MM.1S (cell line): ENCODE measurements around the gene GSE1.

Source experiments
- DNase-seq: peaks from one replicate; pipeline ENCODE4 v3.0.0-alpha.2; 2015
- H2AFZ ChIP-seq: fragments of 300-600 bp; sonication (generic); 2 replicates; pipeline ENCODE4 v1.6.0; 2016; ENCODE audit warnings: antibody characterized with exemption, low read length
- H3F3A ChIP-seq: fragments of 300-600 bp; sonication (generic); 2 replicates; pipeline ENCODE4 v1.6.1; 2016; ENCODE audit warnings: mild to moderate bottlenecking, antibody characterized with exemption, low read length, moderate library complexity, mixed read lengths; ENCODE audit not compliant: insufficient read depth
- H3K27ac ChIP-seq: fragments of 300-600 bp; sonication (generic); 2 replicates; pipeline ENCODE4 v1.5.1; 2016; ENCODE audit warnings: mild to moderate bottlenecking, low read length
- H3K27me3 ChIP-seq: fragments of 300-600 bp; sonication (generic); replicated peaks from 2 replicates; pipeline ENCODE4 v1.6.0; 2016; ENCODE audit warnings: low read length; ENCODE audit not compliant: insufficient read depth
- H3K36me3 ChIP-seq: fragments of 300-600 bp; sonication (generic); replicated peaks from 2 replicates; pipeline ENCODE4 v1.6.1; 2016; ENCODE audit warnings: mild to moderate bottlenecking, low read length, mixed read lengths; ENCODE audit not compliant: insufficient read depth
- H3K4me1 ChIP-seq: fragments of 300-600 bp; sonication (generic); 2 replicates; pipeline ENCODE4 v1.6.1; 2016; ENCODE audit warnings: low read length, mixed read lengths
- H3K4me2 ChIP-seq: fragments of 300-600 bp; sonication (generic); 2 replicates; pipeline ENCODE4 v1.6.0; 2016; ENCODE audit warnings: low read depth, low read length
- H3K4me3 ChIP-seq: fragments of 300-600 bp; sonication (generic); 2 replicates; pipeline ENCODE4 v1.5.1; 2016; ENCODE audit warnings: low read length, mixed read lengths
- H3K79me2 ChIP-seq: fragments of 300-600 bp; sonication (generic); 2 replicates; pipeline ENCODE4 v1.6.1; 2016; ENCODE audit warnings: mixed run types, low read length, mixed read lengths
- H3K9ac ChIP-seq: fragments of 300-600 bp; sonication (generic); 2 replicates; pipeline ENCODE4 v1.6.1; 2016; ENCODE audit warnings: low read length, mixed read lengths
- H3K9me2 ChIP-seq: fragments of 300-600 bp; sonication (generic); replicated peaks from 2 replicates; pipeline ENCODE4 v1.6.1; 2016; ENCODE audit warnings: mild to moderate bottlenecking, low read length, mixed read lengths; ENCODE audit not compliant: insufficient read depth
- H3K9me3 ChIP-seq: fragments of 300-600 bp; sonication (generic); replicated peaks from 2 replicates; pipeline ENCODE4 v1.6.1; 2016; ENCODE audit warnings: mild to moderate bottlenecking, low read length, mixed read lengths; ENCODE audit not compliant: insufficient read depth
- H4K20me1 ChIP-seq: fragments of 300-600 bp; sonication (generic); 2 replicates; pipeline ENCODE4 v1.6.1; 2016; ENCODE audit warnings: mild to moderate bottlenecking, low read length, moderate library complexity, mixed read lengths; ENCODE audit not compliant: insufficient read depth
- EZH2 ChIP-seq: fragments of 300-600 bp; sonication (generic); optimal IDR thresholded peaks from 2 replicates; pipeline ENCODE3; 2017; ENCODE audit warnings: low read depth, mild to moderate bottlenecking, antibody characterized with exemption, low read length, mixed read lengths
- EZH2phosphoT487 ChIP-seq: fragments of 300-600 bp; sonication (generic); IDR thresholded peaks from 2 replicates; pipeline ENCODE4 v1.6.1; 2018; ENCODE audit warnings: antibody characterized with exemption, low read length
- TF ChIP-seq, protein P1 (sequence below): fragments of 300-600 bp; sonication (generic); IDR thresholded peaks from 2 replicates; pipeline ENCODE4 v1.5.1; 2016; ENCODE audit warnings: antibody characterized with exemption, low read length, mixed read lengths

GSE1 gene

DNA sequence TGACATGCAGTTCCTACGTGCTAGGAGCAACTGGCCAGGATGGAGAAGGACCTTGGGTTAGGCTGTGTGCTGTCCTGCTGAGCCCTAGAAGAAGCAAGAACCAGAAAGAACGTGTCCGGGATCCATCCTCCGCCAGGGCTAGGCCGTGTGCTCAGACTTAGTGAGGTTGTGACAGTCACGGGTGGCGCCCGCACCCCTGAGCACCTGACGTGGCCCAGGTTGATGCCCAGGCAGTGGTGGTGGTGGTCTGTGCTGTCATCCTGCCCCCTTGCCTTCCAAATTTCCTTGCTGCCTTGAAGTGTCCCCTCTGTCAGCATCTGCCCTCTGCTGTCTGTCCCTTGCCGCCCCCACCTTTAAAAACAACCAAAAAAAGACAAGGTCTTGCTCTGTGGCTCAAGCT lies 4.2 kb upstream of the GSE1 start:
- H3K27ac ChIP-seq: no peak overlapping the region
- no peak for DNase-seq
- no peaks in the 10 kb centered on the region for H3K27me3 ChIP-seq
- H4K20me1 ChIP-seq: no peaks in the 10 kb centered on the region
- 0 out of 2 replicates have a peak, but pooled peaks cover 4% of the 10 kb centered on the region for H3F3A ChIP-seq
- H3K9ac ChIP-seq: no peak overlapping the region
- H2AFZ ChIP-seq: no peak overlapping the region
- H3K9me2 ChIP-seq: no peaks in the 10 kb centered on the region
- H3K36me3 ChIP-seq: no peaks in the 10 kb centered on the region
- no peak overlapping the region for H3K4me3 ChIP-seq
- no peak overlapping the region for H3K4me2 ChIP-seq
- TF ChIP-seq EZH2phosphoT487: no peak
- TF ChIP-seq, protein P1, sequence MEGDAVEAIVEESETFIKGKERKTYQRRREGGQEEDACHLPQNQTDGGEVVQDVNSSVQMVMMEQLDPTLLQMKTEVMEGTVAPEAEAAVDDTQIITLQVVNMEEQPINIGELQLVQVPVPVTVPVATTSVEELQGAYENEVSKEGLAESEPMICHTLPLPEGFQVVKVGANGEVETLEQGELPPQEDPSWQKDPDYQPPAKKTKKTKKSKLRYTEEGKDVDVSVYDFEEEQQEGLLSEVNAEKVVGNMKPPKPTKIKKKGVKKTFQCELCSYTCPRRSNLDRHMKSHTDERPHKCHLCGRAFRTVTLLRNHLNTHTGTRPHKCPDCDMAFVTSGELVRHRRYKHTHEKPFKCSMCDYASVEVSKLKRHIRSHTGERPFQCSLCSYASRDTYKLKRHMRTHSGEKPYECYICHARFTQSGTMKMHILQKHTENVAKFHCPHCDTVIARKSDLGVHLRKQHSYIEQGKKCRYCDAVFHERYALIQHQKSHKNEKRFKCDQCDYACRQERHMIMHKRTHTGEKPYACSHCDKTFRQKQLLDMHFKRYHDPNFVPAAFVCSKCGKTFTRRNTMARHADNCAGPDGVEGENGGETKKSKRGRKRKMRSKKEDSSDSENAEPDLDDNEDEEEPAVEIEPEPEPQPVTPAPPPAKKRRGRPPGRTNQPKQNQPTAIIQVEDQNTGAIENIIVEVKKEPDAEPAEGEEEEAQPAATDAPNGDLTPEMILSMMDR: no peak
- TF ChIP-seq EZH2: no peak
- H3K4me1 ChIP-seq: no peaks in the 10 kb centered on the region
- H3K79me2 ChIP-seq: peaks cover 13% of the 10 kb centered on the region; the same call in 1 of the 2 replicates
- no peaks in the 10 kb centered on the region for H3K9me3 ChIP-seq

- Histone ChIP-seq H3K36me3 (no peaks in the 10 kb centered on the region), H3K4me1 (no peaks in the 10 kb centered on the region)
Observed at GRCh38 chr16:85609539-85609938, 3.6 kb upstream of the GSE1 start.

DNA sequence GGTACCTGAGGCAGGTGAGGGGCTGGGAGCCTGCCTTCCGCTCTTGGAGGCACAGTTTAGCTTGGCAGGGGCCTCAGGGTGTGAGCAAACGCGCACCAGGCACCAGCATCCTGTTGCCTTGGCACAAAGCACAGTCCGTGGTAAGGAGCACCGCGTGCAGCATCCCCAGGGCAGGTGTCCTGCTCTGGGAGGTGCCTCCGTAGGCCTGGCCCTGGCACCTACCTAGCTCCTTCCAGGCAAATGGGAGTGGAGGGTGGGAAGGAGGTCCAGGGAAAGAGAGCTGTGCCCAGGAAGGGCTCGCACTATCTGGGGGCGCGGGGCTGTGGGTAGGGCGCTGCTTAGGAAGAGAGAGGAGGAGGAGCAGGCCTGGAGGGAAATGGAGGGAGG lies 3.1 kb upstream of the GSE1 start:
- Histone ChIP-seq H3K9me2 (no peaks in the 10 kb centered on the region), H3K79me2 (peaks cover 16% of the 10 kb centered on the region), H3K36me3 (no peaks in the 10 kb centered on the region), H3K4me2 (peak overlapping the region; percentile 74), H4K20me1 (no peaks in the 10 kb centered on the region), H3K4me3 (no peak overlapping the region), H3K9me3 (no peaks in the 10 kb centered on the region), H2AFZ (no peak overlapping the region), H3K27me3 (no peaks in the 10 kb centered on the region), H3K4me1 (no peaks in the 10 kb centered on the region), H3K27ac (no peak overlapping the region), H3F3A (0 out of 2 replicates have a peak, but pooled peaks cover 4% of the 10 kb centered on the region), H3K9ac (no peak overlapping the region)
- DNase-seq: no peak
- TF ChIP-seq EZH2 (no peak), EZH2phosphoT487 (no peak)
- TF ChIP-seq, protein P1: no peak

More at GRCh38 chr16:85609539-85609938, 3.6 kb upstream of the GSE1 start:
- DNase-seq: no peak
- H3K9me3 ChIP-seq: no peaks in the 10 kb centered on the region
- H3K4me3 ChIP-seq: no peak overlapping the region
- no peak overlapping the region for H3K9ac ChIP-seq
- H3K4me2 ChIP-seq: no peak overlapping the region
- TF ChIP-seq, protein P1: no peak
- no peak for TF ChIP-seq EZH2
- no peak for TF ChIP-seq EZH2phosphoT487
- H3F3A ChIP-seq: 0 out of 2 replicates have a peak, but pooled peaks cover 4% of the 10 kb centered on the region
- H3K27me3 ChIP-seq: no peaks in the 10 kb centered on the region
- no peak overlapping the region for H2AFZ ChIP-seq
- H4K20me1 ChIP-seq: no peaks in the 10 kb centered on the region
- peaks cover 11% of the 10 kb centered on the region for H3K79me2 ChIP-seq
- H3K9me2 ChIP-seq: no peaks in the 10 kb centered on the region
- no peak overlapping the region for H3K27ac ChIP-seq
